Fibroblast of lung (primary cell): Measurements from ENCODE around the gene PAIP1. TPM values are rescaled to one million over a fixed set of nuclear protein-coding genes. Genes with fewer than 3 reads are reported as not detected.
"Not testable (repeated sequence)": the region's sequence is repeated elsewhere in the genome, so short reads cannot be mapped to it uniquely, and the experiment has no call there.

Experiments used
- DNase-seq, 2 donors: peaks; one replicate each; pipeline versions ENCODE4 v3.0.0 to v3.0.0-alpha.2; 2010; ENCODE audit warnings: low read depth in 2 of 2
- H2AFZ ChIP-seq: 2 replicates; pipeline ENCODE4 v1.5.1; 2012; ENCODE audit warnings: low read length, control low read depth, inconsistent platforms
- H3K27ac ChIP-seq: 2 replicates; pipeline ENCODE4 v1.5.1; 2011; ENCODE audit warnings: low read length, control low read depth; ENCODE audit not compliant: insufficient read depth
- H3K27me3 ChIP-seq: 2 replicates; pipeline ENCODE4 v1.5.1; 2011; ENCODE audit warnings: mild to moderate bottlenecking, low read length; ENCODE audit not compliant: control insufficient read depth, insufficient read depth
- H3K36me3 ChIP-seq: 2 replicates; pipeline ENCODE4 v1.5.1; 2011; ENCODE audit warnings: low read length; ENCODE audit not compliant: control insufficient read depth, insufficient read depth
- H3K4me1 ChIP-seq: 2 replicates; pipeline ENCODE4 v1.5.1; 2011; ENCODE audit warnings: low read length; ENCODE audit not compliant: control insufficient read depth, insufficient read depth; ENCODE audit errors: extremely low read depth
- H3K4me2 ChIP-seq: 2 replicates; pipeline ENCODE4 v1.5.1; 2011; ENCODE audit warnings: low read length, control low read depth; ENCODE audit not compliant: insufficient read depth; ENCODE audit errors: extremely low read depth
- H3K4me3 ChIP-seq, 4 experiments: fragments of 200-600 bp in 1 of 4; sonication (generic) in 1 of 4; replicated peaks in 1 of 4; 2 replicates each; pipeline ENCODE4 v1.5.1; 2011 to 2016; ENCODE audit warnings: low read length in 4 of 4, low read depth in 3 of 4, mild to moderate bottlenecking in 3 of 4, control low read depth in 2 of 4, inconsistent platforms in 1 of 4, mixed read lengths in 1 of 4; ENCODE audit not compliant: insufficient read depth in 1 of 4; ENCODE audit errors: control extremely low read depth in 1 of 4
- H3K79me2 ChIP-seq: 2 replicates; pipeline ENCODE4 v1.5.1; 2012; ENCODE audit warnings: mild to moderate bottlenecking, low read length, inconsistent platforms; ENCODE audit not compliant: control insufficient read depth, insufficient read depth
- H3K9ac ChIP-seq: 2 replicates; pipeline ENCODE4 v1.5.1; 2011; ENCODE audit warnings: mild to moderate bottlenecking, low read length, control low read depth; ENCODE audit not compliant: insufficient read depth
- H3K9me3 ChIP-seq: 2 replicates; pipeline ENCODE4 v1.5.1; 2012; ENCODE audit warnings: low read depth, low read length; ENCODE audit not compliant: control insufficient read depth, insufficient read depth
- H4K20me1 ChIP-seq: 2 replicates; pipeline ENCODE4 v1.5.1; 2011; ENCODE audit warnings: low read length; ENCODE audit not compliant: control insufficient read depth, insufficient read depth; ENCODE audit errors: extremely low read depth
- CTCF ChIP-seq, 2 donors: IDR thresholded peaks in 1 of 2; conservative IDR thresholded peaks in 1 of 2; 1 replicate in 1 of 2; 2 replicates in 1 of 2; pipeline ENCODE4 v1.5.1; 2011 to 2012; ENCODE audit warnings: low read length in 2 of 2, control low read depth in 1 of 2, inconsistent platforms in 1 of 2, low read depth in 1 of 2, mild to moderate bottlenecking in 1 of 2
- EZH2 ChIP-seq: IDR thresholded peaks from 2 replicates; pipeline ENCODE4 v1.5.1; 2012; ENCODE audit warnings: low read length, control low read depth, mild to moderate bottlenecking; ENCODE audit errors: missing control alignments
- polyA plus RNA-seq, 2 donors: library from polyadenylated mRNA; depleted of rRNA in 1 of 2; stranded (reverse) in 1 of 2; unstranded in 1 of 2; fragments of >200 nt; gene quantifications; 2 replicates each; pipeline ENCODE4 v1.2.1, GENCODE V29; 2011 to 2012; ENCODE audit warnings: missing spikeins in 1 of 2
- total RNA-seq: library from RNA; depleted of rRNA; stranded (reverse); fragments of >200 nt; gene quantifications from 2 replicates; pipeline ENCODE4 v1.2.1, GENCODE V29; 2014

Gene PAIP1
- total and polyA plus RNA-seq, 2 donors (not counting 1 experiment from before 2014, with no cell fraction given): 85.4 to 120 TPM

- Histone ChIP-seq H3K36me3 (no peaks in the 10 kb centered on the region), H3K79me2 (no peaks in the 10 kb centered on the region), H2AFZ (no peak overlapping the region)
Observed at GRCh38 chr5:43581398-43581797, 24.5 kb upstream of the PAIP1 start.

GRCh38 chr5:43580402-43581210, 23.7 kb upstream of the PAIP1 start:
- not testable (repeated sequence) for H3K9me3 ChIP-seq, H3K27ac ChIP-seq, H3K4me2 ChIP-seq, H3K79me2 ChIP-seq, H3K4me3 ChIP-seq, H3K27me3 ChIP-seq, H2AFZ ChIP-seq, H3K4me1 ChIP-seq, H4K20me1 ChIP-seq, H3K9ac ChIP-seq, DNase-seq, H3K36me3 ChIP-seq

More at GRCh38 chr5:43581398-43581797, 24.5 kb upstream of the PAIP1 start:
- H3K4me1 ChIP-seq: no peaks in the 10 kb centered on the region
- H4K20me1 ChIP-seq: no peaks in the 10 kb centered on the region
- DNase-seq: no peak
- H3K4me3 ChIP-seq: no peak overlapping the region
- no peak overlapping the region for H3K9ac ChIP-seq
- H3K4me2 ChIP-seq: no peak overlapping the region
- H3K9me3 ChIP-seq: no peaks in the 10 kb centered on the region
- no peak for TF ChIP-seq EZH2
- TF ChIP-seq CTCF (conservative IDR thresholded peaks at IDR 0.05 in 1 of 2, IDR thresholded peaks at IDR 0.05 in 1 of 2; ENCODE audit: low read depth in 1 of 2, low read length in 2 of 2): no peak
- no peaks in the 10 kb centered on the region for H3K27me3 ChIP-seq
- H3K27ac ChIP-seq: no peak overlapping the region

GRCh38 chr5:43573058-43573457, 16.2 kb upstream of the PAIP1 start:
- no peaks in the 10 kb centered on the region for H3K36me3 ChIP-seq
- H3K9ac ChIP-seq: no peak overlapping the region
- no peak for TF ChIP-seq CTCF (conservative IDR thresholded peaks at IDR 0.05 in 1 of 2, IDR thresholded peaks at IDR 0.05 in 1 of 2; ENCODE audit: low read depth in 1 of 2, low read length in 2 of 2)
- no peak for TF ChIP-seq EZH2
- no peaks in the 10 kb centered on the region for H3K4me1 ChIP-seq
- no peak overlapping the region for H2AFZ ChIP-seq
- no peak overlapping the region for H3K27ac ChIP-seq
- H3K79me2 ChIP-seq: no peaks in the 10 kb centered on the region
- no peaks in the 10 kb centered on the region for H4K20me1 ChIP-seq
- no peak overlapping the region for H3K4me3 ChIP-seq
- H3K27me3 ChIP-seq: no peaks in the 10 kb centered on the region
- H3K4me2 ChIP-seq: no peak overlapping the region
- no peaks in the 10 kb centered on the region for H3K9me3 ChIP-seq
- DNase-seq: peak; percentile 31 to 88
